GM18498 (cell line): Measurements from ENCODE around the gene FGF12.

Experiments used
- ATAC-seq: cut with Tn5 transposase; IDR thresholded peaks from one replicate; pipeline ENCODE4 v1.9.1; 2021; ENCODE audit warnings: mild to moderate bottlenecking, moderate library complexity; ENCODE audit not compliant: unreplicated experiment

FGF12 gene

DNA sequence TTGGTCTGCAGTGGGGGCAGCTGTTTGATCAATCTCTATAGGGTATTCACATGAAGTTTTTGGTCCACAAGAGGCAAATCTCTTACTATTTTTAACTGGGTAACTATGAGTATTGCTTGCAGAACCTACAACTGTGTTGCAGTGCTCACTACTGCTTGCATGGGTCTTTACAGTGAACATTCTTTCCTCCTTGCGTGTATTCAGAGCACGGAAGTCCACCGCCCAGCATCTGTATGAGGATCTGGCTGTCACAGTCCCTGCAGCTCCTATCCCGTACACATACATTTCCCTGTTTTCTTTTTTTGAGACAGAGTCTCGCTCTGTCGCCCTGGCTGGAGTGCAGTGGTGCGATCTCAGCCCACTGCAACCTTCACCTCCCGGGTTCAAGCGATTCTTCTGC, 449.9 kb downstream of the FGF12 start:
- no peak for ATAC-seq

- no peak for ATAC-seq
These were observed 451.5 kb downstream of the FGF12 start for GRCh38 chr3:192275741-192276355.

DNA sequence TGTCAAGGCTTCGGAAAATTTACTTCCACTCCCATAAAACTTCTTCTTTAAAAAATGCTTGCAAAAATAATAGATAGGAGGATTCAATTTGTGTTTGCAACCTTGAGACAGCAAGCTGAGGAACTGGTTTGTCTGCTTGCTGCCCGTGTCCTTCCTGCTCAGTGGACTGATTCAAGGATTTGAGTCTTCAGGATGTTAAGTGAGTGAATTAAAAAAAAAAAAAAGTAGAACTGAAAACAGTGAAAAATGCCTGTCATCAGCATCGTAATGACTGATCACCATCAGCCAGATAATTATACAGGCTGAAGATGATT, 453.7 kb downstream of the FGF12 start:
- no peak for ATAC-seq

DNA sequence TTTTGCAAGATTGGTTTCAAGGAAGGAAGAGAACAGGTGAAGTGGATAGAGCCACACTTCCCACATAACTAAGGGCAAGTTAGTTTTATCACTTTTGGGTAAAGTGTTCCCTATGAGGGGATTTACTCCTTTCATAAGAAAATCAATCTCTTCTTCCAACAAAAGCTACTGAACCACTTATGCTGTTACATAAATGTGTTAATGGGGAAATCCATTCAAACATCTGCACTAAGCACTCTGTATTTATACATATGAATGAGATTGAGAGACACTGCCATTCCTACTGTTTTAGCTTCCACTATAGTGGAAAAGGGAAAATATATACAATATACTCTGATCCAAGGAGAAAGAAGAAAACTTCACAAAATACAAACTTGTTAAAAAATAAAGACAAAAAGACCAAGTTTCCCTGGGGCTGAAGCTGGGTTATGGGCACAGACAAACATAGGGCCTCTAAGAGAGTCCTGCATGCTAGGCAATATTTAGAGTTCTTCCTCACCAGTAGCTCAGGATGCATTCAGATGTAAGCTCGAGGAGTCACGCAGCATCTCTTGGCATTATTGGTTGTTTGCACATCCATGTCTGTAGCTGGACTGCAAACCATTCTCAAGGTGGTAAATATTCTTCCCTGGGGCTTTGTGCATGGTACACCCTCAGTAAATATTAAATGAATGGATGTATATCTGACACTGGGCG, 454.2 kb downstream of the FGF12 start:
- ATAC-seq = no peak

DNA sequence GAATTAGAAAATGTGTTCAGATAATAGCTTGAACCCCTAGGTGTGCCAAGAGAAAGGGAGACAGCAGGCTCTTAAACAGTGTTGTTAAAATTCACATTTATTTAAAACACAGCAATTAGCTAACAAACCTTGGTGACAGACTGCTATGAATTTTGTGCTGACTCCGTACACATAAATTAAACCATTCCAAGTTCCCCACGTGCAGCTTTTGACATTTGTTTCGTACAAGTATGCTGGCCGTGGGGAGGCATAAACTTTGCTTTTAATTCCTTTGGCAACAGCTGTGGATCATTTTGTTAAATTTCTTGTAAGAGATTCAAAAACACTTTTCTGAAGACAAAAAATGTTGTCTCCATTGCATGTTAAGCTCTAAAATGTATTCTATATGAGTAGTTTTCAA, 465.3 kb downstream of the FGF12 start:
- no peak for ATAC-seq

DNA sequence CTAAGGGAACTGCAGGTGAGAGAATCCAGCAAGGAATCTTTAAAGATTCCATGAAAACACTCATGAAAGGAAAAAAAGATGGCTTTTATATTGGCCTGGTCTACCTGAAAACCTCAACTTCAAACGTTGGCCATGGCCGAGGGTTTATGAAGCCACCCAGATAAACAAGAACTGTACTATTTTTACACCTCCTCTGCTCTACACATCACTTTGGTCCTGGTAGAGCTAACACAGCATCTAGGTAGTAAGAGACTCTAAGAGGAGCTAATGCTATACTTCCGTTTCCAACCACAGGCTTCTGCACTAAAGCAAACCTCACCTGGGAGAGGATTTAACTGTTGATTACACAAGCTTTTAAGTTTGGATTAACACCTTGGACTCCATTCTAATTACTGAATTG, 466.2 kb downstream of the FGF12 start:
- ATAC-seq = no peak

GRCh38 chr3:192260116-192261010, 467.0 kb downstream of the FGF12 start:
- ATAC-seq = no peak

DNA sequence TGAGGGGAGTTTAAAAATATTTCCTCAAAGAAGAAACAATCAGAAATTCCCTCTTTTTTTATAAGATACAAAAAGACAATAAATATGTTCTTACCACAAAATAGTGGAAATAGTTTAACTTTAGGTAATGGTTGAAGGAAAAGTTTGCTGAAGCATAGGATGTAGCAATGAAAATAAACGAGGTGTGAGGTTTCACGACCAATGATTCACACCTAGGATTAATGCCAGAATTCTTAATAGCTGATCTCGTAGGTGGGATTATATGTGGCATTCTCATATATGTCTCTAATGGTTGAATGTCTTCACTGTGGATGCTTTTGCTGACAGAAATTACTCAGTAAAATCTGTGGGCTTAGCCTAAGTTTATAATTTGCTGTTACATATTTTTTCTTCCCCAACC, 467.7 kb downstream of the FGF12 start:
- no peak for ATAC-seq

GRCh38 chr3:192258721-192259120, 468.6 kb downstream of the FGF12 start:
- no peak for ATAC-seq

DNA sequence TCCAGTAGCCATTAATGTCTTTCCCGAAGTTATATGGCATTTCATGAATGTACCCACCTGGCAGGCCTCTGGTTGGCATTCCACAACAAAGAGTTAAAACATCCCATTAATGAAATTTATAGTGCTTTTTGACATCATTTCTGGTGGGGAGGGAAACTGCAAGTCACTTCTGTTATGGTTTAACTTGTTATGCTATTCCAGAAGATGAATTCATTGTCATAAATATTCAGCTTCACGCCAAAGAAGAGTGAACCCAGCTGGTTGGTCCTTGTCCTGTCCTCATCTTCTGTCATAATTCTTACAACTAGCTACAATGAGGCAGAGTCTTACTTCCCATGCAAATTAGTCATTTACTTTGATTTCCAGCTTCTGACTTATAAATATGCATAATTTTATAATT, 471.5 kb downstream of the FGF12 start:
- no peak for ATAC-seq

- ATAC-seq = no peak
These were observed 474.0 kb downstream of the FGF12 start for GRCh38 chr3:192253138-192253887.

- ATAC-seq = no peak
These were observed 477.8 kb downstream of the FGF12 start for GRCh38 chr3:192249516-192249915.

GRCh38 chr3:192246847-192247559, 480.3 kb downstream of the FGF12 start:
- no peak for ATAC-seq

GRCh38 chr3:192244591-192244990, 482.8 kb downstream of the FGF12 start:
- no peak for ATAC-seq

DNA sequence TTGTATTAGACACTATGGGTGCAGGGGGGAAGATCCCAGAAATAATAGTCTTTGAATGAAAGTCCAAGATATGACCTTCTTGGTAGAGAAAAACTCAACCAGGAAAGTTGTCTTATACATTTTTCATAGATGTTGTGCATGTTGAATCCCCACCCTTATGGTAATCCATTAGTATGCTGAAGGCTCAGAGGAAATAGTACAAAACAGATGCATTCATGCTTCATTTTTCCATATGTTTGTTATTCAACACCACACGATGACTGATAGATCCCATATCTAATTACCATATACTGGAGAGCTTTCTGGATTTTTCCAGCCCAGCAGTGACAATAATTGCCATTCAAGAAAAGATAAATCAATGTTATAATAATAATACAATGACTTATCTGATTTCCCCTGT, 487.4 kb downstream of the FGF12 start:
- ATAC-seq = no peak

DNA sequence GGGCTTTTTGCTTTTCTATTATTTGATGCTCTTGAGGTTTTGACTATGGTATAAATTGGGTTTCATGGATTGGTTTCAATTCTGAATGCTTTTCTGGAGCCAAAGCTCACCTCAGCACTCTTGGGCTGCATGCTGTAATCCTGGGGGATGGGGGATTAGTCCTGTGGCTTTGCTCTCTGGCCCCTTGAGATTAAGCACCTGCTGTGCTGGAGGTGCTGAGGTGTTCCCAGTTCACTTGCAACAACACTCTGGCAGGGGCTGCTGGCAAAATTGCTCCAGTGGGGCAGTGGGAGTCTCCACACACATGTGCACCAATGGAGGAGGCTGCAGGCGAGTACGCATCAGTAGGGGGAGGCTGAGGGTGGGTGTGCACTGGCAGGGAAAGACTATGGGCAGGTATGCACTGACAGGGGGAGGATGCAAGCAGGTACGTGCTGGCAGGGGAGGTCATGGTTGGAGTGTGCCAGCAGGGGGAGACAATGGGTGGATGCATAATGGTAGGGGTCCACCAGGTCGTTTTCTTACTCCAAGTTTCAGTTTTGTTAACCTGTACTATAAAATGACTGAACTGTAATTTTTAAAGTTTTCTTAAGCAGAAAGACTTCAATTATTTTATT, 489.2 kb downstream of the FGF12 start:
- no peak for ATAC-seq

DNA sequence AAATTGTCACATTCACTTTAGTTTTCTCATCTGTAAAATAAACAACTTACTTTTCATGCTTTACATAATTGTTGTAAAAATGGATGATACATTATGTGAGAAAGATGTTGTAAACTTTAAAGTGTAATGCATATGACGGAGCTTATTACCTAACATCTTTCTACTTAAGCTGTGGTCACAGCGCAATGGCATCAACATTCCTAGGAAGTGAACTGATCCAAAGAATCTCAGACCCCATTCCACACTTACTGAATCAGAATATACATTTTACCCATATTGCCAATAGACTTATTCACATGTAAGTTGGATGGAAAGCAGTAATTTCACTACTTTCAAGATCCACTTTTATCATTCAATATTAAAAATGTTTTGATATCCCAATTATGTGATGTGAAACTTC, 497.5 kb downstream of the FGF12 start:
- ATAC-seq = no peak

DNA sequence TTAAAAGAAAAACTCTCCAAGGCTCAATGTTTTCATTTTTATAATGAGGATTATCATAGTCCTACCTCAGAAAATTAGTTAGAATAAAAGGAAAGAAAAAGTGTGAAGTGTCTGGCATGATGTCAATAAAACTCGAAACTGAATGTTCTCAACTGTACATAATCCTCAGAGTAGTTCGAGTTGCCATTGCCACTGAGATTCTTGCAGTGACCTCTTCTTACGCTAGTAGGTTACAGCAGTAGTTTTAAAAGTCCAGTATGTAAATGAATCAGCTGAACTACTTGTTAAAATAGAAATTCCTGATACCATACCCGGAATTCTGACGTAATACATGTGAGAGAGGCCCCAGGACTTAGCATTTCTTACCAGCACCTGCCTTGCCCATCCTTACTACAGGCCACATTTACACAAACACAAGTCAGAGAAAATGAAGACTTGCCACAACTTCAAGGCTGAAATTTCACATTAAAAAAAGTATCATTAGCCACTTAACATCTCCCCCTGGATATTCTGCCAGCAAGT, 502.6 kb downstream of the FGF12 start:
- no peak for ATAC-seq

GRCh38 chr3:192223815-192224214, 503.5 kb downstream of the FGF12 start:
- ATAC-seq = no peak

DNA sequence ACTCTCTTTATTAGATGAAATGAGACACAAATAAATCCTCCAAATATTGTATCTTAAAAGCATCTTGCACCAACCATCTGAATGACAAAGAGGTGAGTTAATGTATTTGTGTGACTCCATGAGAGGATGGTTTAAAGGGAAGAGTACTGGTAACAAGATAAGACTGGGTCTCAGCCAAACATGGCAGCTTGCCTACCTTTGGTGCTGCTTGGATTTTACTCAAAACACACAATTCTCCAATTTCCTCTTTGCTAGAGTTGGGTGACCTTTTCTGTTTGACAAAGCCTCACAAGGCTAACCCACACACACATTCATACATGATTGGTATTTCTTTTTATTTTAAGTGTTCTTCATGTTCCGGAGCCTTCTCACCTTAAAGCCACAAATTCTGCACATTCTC, 506.4 kb downstream of the FGF12 start:
- no peak for ATAC-seq
